HUES48 (cell line): ENCODE measurements around the gene SLC16A8.

Experiments
- H3K27ac ChIP-seq: one replicate; pipeline ENCODE4 v1.7.0; 2013; ENCODE audit warnings: low read depth, low read length, inconsistent platforms
- H3K27me3 ChIP-seq: 2 replicates; pipeline ENCODE4 v1.6.1; 2013; ENCODE audit warnings: mild to moderate bottlenecking, low read length; ENCODE audit not compliant: control insufficient read depth, insufficient read depth
- H3K36me3 ChIP-seq: 2 replicates; pipeline ENCODE4 v1.6.1; 2013; ENCODE audit warnings: low read length; ENCODE audit not compliant: control insufficient read depth, insufficient read depth
- H3K4me1 ChIP-seq: 2 replicates; pipeline ENCODE4 v1.6.1; 2013; ENCODE audit warnings: mild to moderate bottlenecking, low read length; ENCODE audit not compliant: control insufficient read depth, insufficient read depth
- H3K4me3 ChIP-seq: 2 replicates; pipeline ENCODE4 v1.5.1; 2013; ENCODE audit warnings: mild to moderate bottlenecking, low read depth, low read length
- H3K9ac ChIP-seq: 2 replicates; pipeline ENCODE4 v1.6.1; 2013; ENCODE audit warnings: mild to moderate bottlenecking, low read depth, low read length, moderate library complexity
- H3K9me3 ChIP-seq: 2 replicates; pipeline ENCODE4 v1.6.1; 2013; ENCODE audit warnings: low read length; ENCODE audit not compliant: control insufficient read depth, insufficient read depth

Gene SLC16A8, protein sequence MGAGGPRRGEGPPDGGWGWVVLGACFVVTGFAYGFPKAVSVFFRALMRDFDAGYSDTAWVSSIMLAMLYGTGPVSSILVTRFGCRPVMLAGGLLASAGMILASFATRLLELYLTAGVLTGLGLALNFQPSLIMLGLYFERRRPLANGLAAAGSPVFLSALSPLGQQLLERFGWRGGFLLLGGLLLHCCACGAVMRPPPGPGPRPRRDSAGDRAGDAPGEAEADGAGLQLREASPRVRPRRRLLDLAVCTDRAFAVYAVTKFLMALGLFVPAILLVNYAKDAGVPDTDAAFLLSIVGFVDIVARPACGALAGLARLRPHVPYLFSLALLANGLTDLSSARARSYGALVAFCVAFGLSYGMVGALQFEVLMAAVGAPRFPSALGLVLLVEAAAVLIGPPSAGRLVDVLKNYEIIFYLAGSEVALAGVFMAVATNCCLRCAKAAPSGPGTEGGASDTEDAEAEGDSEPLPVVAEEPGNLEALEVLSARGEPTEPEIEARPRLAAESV

DNA sequence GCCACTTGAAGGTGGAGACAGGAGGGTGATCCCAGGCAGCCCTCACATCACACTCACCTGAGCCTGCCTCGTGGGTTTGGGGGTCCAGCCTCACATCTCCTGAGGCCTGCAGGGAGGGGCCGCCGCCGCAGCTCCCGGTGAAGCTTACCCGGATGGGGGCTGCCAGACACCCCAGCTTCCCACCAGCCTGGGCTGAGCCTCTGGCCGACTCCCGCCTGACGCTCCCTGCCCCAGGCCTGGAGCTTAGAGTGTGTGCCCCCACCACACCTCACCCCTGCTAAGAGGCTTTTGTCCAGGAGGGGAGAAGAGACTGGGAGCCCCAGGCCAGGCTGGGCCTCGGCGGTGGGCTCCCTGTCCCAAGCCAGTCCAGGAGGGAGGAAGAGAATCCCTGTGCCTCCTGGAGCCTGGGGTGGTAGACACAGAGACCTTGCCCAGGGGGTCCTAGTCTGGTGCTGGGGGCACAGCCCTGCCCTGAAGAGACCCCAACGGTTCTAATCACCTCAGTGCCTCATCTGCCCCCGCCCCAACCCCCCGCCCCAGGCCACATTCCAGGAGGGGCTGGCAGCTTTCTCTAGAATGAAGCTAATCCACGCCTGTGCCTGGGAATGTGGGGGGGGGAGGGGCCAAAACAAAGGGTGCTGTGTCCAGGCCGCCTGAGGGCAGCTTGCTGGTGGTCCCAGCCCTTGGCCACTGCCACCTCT, at the start of gene SLC16A8:
TSS of gene SLC16A8 (minus strand) at position 254 of the 701 bp plus-strand sequence. CDS start 1,311 bp downstream, outside the sequence.
- H3K4me3 ChIP-seq: no peak within 1 kb of the TSS
- peaks cover 22% of the 10 kb centered on the region; the same call in 1 of the 2 replicates for H3K4me1 ChIP-seq
- H3K9me3 ChIP-seq: no peaks in the 10 kb centered on the region
- peaks cover 38% of the 10 kb centered on the region for H3K27me3 ChIP-seq
- peaks cover 4% of the 10 kb centered on the region; the same call in 1 of the 2 replicates for H3K36me3 ChIP-seq
- no peak within 1 kb of the TSS for H3K9ac ChIP-seq
- peak within 1 kb of the TSS; percentile 18 for H3K27ac ChIP-seq

DNA sequence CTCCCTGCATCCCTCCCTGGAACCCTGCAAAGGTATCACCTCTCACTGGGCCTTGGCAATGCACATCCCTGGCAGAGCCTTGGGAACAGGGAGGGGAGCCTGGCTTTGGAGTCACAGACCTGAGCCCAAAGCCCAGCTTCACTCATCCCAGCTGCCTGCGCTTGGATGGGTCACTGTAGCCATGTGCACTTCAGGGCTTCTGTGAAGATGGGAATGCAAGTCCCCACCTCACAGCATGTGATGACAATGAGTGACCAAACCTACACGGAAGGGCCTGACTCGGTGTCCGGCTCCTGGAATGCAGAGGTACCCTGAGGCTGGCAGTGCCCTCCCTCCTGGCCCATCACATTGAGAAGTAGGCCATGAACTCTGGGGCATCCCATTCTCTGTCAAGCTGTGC, 49.3 kb upstream of the SLC16A8 start:
- Histone ChIP-seq H3K9ac (no peak overlapping the region), H3K4me1 (no peaks in the 10 kb centered on the region), H3K9me3 (no peaks in the 10 kb centered on the region), H3K27me3 (no peaks in the 10 kb centered on the region), H3K36me3 (no peaks in the 10 kb centered on the region), H3K27ac (no peak overlapping the region), H3K4me3 (no peak overlapping the region)

DNA sequence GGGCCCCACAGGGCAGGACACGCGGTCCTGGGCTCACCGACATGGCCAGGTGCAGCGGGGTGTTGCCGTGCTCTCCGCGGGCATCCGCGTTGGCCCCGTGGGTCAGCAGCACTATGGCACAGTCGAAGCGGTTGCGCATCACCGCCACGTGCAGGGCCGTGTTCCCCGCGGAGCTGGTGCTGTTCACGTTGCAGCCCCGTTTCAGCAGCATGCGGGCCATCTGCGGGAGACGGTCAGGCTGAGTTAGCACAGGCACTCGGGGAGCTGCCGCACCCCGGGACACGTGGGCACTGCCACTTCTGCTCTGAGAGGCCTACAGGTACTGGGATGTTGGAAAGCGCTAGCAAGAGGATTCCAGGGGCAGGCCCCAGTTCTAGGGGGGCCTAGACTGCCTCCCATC, 48.8 kb upstream of the SLC16A8 start:
- no peak overlapping the region for H3K4me3 ChIP-seq
- H3K36me3 ChIP-seq: no peaks in the 10 kb centered on the region
- no peaks in the 10 kb centered on the region for H3K27me3 ChIP-seq
- H3K9ac ChIP-seq: no peak overlapping the region
- H3K4me1 ChIP-seq: no peaks in the 10 kb centered on the region
- H3K27ac ChIP-seq: no peak overlapping the region
- H3K9me3 ChIP-seq: no peaks in the 10 kb centered on the region

DNA sequence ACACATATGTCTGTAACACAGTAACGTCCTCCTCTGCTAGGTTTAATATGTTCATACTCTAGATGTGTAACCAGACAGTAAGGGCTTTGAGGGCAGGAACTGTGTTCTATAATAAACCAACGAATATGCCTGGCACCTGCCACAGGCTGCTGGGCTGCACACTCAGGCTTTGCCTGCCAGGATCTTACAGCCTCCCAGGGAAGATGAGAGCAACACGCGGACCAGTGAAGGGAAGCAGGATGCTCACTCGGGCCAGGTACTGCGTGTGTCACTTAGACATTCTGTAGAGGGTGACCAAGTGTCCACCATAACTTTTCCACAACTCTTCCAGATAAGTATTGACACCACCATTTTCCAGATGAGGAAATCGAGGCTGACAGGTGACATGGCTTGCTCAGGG, 48.2 kb upstream of the SLC16A8 start:
- Histone ChIP-seq H3K9ac (no peak overlapping the region), H3K27ac (no peak overlapping the region), H3K27me3 (no peaks in the 10 kb centered on the region), H3K4me3 (no peak overlapping the region), H3K9me3 (no peaks in the 10 kb centered on the region), H3K36me3 (no peaks in the 10 kb centered on the region), H3K4me1 (no peaks in the 10 kb centered on the region)

DNA sequence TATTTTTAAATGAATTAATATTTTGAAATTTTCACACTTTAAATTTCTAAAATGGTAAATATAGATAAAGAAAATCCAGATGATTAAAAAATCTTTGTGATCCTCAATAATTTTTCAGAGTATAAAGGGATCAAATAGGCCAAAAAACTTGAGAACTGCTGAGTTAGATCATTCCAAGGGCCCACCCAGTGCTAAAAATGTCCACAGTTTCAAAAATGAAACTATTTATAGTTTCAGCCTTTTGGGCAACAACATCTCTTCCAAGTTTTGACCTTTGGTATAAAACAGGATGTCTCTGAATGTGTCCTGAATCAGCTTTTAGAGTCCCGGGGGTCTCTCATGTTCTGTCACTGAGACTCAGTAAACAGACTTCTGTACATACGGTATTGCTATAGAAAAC, 47.4 kb upstream of the SLC16A8 start:
- Histone ChIP-seq H3K27ac (no peak overlapping the region), H3K36me3 (no peaks in the 10 kb centered on the region), H3K9ac (no peak overlapping the region), H3K9me3 (no peaks in the 10 kb centered on the region), H3K4me3 (no peak overlapping the region), H3K27me3 (no peaks in the 10 kb centered on the region), H3K4me1 (no peaks in the 10 kb centered on the region)

DNA sequence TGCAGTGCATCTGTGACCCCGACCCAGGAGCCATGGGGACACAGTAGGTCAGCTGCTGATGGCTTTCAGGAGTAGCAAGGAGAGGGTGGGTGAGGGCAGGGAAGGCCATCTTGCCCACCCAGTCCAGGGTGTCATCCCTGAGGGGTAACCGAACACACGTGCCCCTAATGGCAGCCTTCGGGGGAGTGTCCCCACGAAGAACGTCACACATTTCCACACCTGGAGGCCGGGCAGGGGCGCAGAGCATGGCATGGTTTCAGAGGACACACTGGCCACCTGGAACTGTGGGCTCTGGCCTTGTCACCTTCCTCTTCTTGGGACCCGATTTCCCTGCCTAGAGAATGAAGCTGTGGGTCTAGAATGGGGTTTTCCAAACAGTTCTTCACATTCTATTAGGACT, 45.9 kb upstream of the SLC16A8 start:
- no peak overlapping the region for H3K27ac ChIP-seq
- no peaks in the 10 kb centered on the region for H3K36me3 ChIP-seq
- H3K9me3 ChIP-seq: no peaks in the 10 kb centered on the region
- no peaks in the 10 kb centered on the region for H3K4me1 ChIP-seq
- H3K27me3 ChIP-seq: no peaks in the 10 kb centered on the region
- H3K4me3 ChIP-seq: no peak overlapping the region
- H3K9ac ChIP-seq: no peak overlapping the region

DNA sequence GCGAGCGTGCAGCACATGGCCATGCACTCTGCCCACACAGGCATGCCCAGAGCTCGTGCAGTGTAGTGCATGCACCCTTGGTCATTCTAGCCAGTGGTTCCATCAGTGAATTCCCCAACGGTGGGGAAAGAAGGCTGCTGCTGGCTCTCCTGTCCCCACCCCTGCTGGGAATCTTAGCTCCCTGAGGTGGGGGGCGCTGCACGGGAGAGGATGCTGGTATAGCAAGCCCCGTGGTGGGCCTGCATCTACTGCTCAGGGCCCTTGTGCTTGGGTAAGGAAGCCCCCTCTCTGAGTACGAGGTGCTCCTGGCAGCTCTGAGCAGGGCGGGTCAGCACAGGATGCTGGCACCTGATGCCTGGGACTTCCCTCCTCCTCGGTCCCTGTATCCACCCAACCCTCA, 45.0 kb upstream of the SLC16A8 start:
- H3K9ac ChIP-seq: no peak overlapping the region
- no peaks in the 10 kb centered on the region for H3K9me3 ChIP-seq

DNA sequence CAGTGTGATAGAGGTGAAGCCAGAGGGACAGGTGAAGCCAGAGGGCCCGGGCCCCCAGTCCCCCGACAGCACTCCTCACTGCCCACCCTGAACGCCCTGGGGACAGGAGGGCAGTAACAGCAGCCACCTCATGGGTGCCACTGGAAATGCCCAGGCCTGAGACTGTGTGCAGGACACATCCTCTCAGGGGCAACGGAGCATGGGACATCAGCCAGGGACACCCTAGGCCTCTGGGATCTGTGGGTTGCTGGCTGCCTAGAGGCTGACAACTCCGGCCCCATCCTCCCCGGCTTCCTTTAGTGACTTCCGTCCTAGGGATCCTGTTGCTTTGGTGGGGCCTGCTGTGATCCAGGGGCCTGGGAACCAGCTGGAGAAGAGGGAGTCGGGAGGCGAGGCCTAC, 43.9 kb upstream of the SLC16A8 start:
- Histone ChIP-seq H3K9me3 (no peaks in the 10 kb centered on the region), H3K4me3 (no peak overlapping the region), H3K4me1 (no peaks in the 10 kb centered on the region), H3K36me3 (no peaks in the 10 kb centered on the region), H3K27me3 (no peaks in the 10 kb centered on the region), H3K27ac (no peak overlapping the region), H3K9ac (no peak overlapping the region)

More for the DNA sequence above, 45.0 kb upstream of the SLC16A8 start:
- H3K27me3 ChIP-seq: no peaks in the 10 kb centered on the region
- no peaks in the 10 kb centered on the region for H3K4me1 ChIP-seq
- H3K27ac ChIP-seq: no peak overlapping the region
- H3K36me3 ChIP-seq: no peaks in the 10 kb centered on the region
- no peak overlapping the region for H3K4me3 ChIP-seq

DNA sequence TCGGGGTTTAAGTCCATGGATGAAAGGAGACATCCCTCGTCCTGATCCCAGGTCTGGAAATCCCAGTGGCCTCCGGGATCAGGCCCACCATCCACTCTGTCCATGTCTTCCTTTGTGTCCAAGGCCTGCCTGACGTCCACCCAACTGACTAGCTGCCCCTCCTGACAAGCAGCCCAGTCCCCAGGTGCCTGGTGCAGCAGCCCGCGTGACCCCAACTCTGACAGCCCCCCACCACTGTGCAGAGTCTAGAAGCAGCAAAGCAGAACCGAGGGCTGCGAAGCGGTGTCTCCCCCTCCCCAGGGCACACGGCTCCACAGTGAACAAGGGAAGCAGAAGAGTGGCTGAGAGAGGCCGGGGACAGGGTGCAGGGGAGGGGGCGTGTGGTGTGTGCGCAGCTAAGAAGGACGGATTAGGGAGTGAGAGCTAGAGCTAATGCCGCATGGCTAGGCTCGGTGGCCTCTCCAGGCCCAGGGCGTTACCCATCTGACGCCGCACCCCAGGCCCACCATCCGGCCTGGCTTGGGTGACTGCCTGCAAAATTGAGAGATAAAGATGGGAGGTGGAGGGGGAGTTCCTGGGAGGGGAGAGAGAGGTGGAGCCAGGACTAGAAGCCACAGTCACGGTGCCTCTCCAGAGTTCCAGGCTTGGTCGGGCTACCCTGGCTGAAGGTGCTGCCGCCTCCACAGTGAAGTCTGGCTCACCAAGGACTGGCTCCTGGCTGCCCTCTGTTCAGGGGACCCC, 43.1 kb upstream of the SLC16A8 start:
- Histone ChIP-seq H3K4me3 (no peak overlapping the region), H3K9ac (no peak overlapping the region), H3K4me1 (no peaks in the 10 kb centered on the region), H3K36me3 (no peaks in the 10 kb centered on the region), H3K27ac (no peak overlapping the region), H3K27me3 (no peaks in the 10 kb centered on the region), H3K9me3 (no peaks in the 10 kb centered on the region)

DNA sequence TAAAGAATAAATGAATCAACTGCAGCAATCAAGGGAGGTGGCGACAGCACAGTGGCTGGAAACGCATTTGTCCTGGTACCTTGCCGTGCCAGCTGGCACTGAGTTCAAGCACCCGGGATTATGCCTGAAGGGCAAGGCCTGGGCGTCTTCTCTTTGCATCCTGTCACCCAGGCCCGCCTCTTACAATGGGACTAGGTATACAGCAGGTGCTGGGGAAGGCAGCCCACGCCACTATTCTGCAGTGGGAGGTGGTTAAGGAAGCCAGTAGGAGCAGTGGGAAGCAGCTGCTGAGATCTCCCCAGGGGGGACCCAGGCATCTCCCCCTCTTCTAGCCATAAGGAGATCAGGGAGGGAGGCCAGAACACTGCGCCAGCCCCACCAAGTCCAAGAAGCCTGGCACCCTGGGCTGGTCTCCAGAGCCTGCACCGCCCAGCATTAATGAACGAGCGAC, 41.8 kb upstream of the SLC16A8 start:
- no peaks in the 10 kb centered on the region for H3K36me3 ChIP-seq
- no peak overlapping the region for H3K4me3 ChIP-seq
- H3K9ac ChIP-seq: no peak overlapping the region
- no peaks in the 10 kb centered on the region for H3K9me3 ChIP-seq
- no peaks in the 10 kb centered on the region for H3K4me1 ChIP-seq
- no peak overlapping the region for H3K27ac ChIP-seq
- H3K27me3 ChIP-seq: no peaks in the 10 kb centered on the region
